Transverse colon (tissue), 4 donors: Measurements from ENCODE around the gene TM9SF3. TPM values are rescaled to one million over a fixed set of nuclear protein-coding genes. Genes with fewer than 3 reads are reported as not detected.
A peak's percentile ranks its signal among the peaks of the same experiment; 100 is the strongest.

Experiments used
- DNase-seq: peaks from one replicate; pipeline ENCODE4 v3.0.0-alpha.2; 2019
- H3K27ac ChIP-seq, 4 donors: fragments of 200-600 bp; sonication (generic); 2 replicates each; pipeline ENCODE4 v1.5.1; 2016 to 2018; ENCODE audit warnings: inconsistent platforms in 4 of 4
- H3K27me3 ChIP-seq: fragments of 200-600 bp; sonication (generic); 2 replicates; pipeline ENCODE4 v1.5.1; 2017; ENCODE audit warnings: inconsistent platforms
- H3K36me3 ChIP-seq, 4 donors: fragments of 200-600 bp; sonication (generic); 2 replicates each; pipeline ENCODE4 v1.5.1; 2017 to 2019; ENCODE audit warnings: inconsistent platforms in 4 of 4
- H3K4me1 ChIP-seq, 4 donors: fragments of 200-600 bp; sonication (generic); 2 replicates each; pipeline ENCODE4 v1.5.1; 2017 to 2020; ENCODE audit warnings: inconsistent platforms in 4 of 4
- H3K4me3 ChIP-seq, 4 donors: fragments of 200-600 bp; sonication (generic); 1 replicate in 1 of 4; 2 replicates in 3 of 4; pipeline versions ENCODE4 v1.5.1 to v1.6.1; 2017 to 2019; ENCODE audit warnings: inconsistent platforms in 4 of 4
- H3K9me3 ChIP-seq, 2 donors: fragments of 200-600 bp; sonication (generic); 2 replicates each; pipeline ENCODE4 v1.5.1; 2017 to 2019; ENCODE audit warnings: inconsistent platforms in 2 of 2
- EP300 ChIP-seq: sonication (generic); formaldehyde crosslinking; IDR thresholded peaks from one replicate; pipeline ENCODE4 v1.6.1; 2017; ENCODE audit warnings: antibody characterized with exemption, low read depth
- POLR2A ChIP-seq: fragments of 450-650 bp; IDR thresholded peaks from one replicate; pipeline ENCODE4 v1.6.1; 2016; ENCODE audit warnings: antibody characterized with exemption, mild to moderate bottlenecking, moderate library complexity
- POLR2AphosphoS5 ChIP-seq, 3 donors: sonication (generic); formaldehyde crosslinking; IDR thresholded peaks; one replicate each; pipeline ENCODE4 v1.6.1; 2016; ENCODE audit warnings: antibody characterized with exemption in 3 of 3
- WGBS, 2 donors: methylation state at CpG; one replicate each; pipeline ENCODE4 v1.1.5; 2018; ENCODE audit warnings: low coverage in 1 of 2; 5-methylcytosine and 5-hydroxymethylcytosine counted together
- in situ Hi-C, 4 donors: fragments of 200-750 bp; cut with MboI; loops; one replicate each; pipeline versions ENCODE4 v1.15.0 to v1.15.1; 2017; ENCODE audit warnings: low sequenced_read_pairs in 3 of 4, low pct_ligation_motif_present in 1 of 4, low pct_unique_long_range_greater_than_20kb in 1 of 4
- intact Hi-C: fragments of 100-400 bp; cut with DNase I; formaldehyde crosslinking; loops from one replicate; pipeline ENCODE4 v1.15.1; 2023; ENCODE audit warnings: low total_unique reads
- total RNA-seq, 4 donors: library from RNA; depleted of rRNA; stranded (reverse); fragments of >200 nt; gene quantifications; one replicate each; pipeline ENCODE4 v1.1.0, GENCODE V29; 2016
- TF ChIP-seq, protein P1 (sequence below), 5 experiments: fragments of 200-600 bp in 3 of 5; fragments of 450-650 bp in 2 of 5; sonication (generic) in 3 of 5; IDR thresholded peaks; 1 replicate in 2 of 5; 2 replicates in 3 of 5; pipeline ENCODE4 v1.5.1; 2016 to 2017; ENCODE audit warnings: antibody characterized with exemption in 5 of 5, inconsistent platforms in 3 of 5, mild to moderate bottlenecking in 2 of 5, moderate library complexity in 1 of 5

Gene TM9SF3
- total RNA-seq, 4 donors from 2014 or later: 34.4 to 133 (median 77.3) TPM

DNA sequence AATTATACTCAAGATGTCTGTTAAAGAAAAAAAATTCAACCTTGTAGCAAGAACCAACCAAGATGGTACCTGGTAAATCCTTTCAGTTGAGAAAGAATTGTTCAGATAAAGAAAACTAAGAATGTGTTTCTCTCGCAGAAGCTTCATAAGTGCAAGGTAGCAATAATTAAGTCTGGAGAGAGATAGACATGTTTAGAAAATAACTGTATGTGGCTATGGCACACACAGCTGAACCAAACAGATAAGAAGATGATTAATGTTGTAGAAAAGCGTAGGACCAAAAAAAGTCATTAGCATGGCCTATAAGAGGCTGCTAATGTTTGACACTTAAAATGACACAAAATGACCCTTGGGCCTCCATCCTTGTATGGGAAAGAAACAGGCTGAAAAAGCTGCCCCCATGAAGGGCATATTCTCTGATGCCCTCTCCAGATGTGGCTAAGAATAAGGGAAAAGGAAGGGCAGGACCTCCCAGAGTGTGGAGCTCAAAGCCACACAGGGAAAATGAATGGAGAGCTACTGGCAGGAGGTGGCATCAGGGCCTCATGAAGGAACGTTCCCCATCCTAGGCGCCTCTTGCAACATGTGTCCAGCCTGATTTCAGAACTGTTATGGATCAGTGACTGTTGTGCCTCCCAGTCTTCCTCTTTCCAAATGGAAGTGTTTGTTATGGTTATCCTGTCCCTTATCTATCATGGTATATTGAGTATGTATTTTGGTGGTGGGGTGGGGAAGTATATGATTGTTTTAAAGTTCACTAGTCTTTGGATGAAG is 103.8 kb downstream of the TM9SF3 start:
- Histone ChIP-seq H3K4me1 (no peaks in the 10 kb centered on the region), H3K4me3 (no peak overlapping the region), H3K27ac (no peak overlapping the region), H3K36me3 (no peaks in the 10 kb centered on the region), H3K27me3 (peaks cover 15% of the 10 kb centered on the region), H3K9me3 (no peaks in the 10 kb centered on the region)
- intact Hi-C loops: no loop called here
- DNase-seq: no peak
- in situ Hi-C loops: no loop called here
- WGBS, 2 donors: 83 to 100% methylated on average over 2 to 4 of the region's 4 CpGs
- TF ChIP-seq POLR2A (no peak), POLR2AphosphoS5 (IDR thresholded peaks at IDR 0.05) (no peak), EP300 (no peak)
- TF ChIP-seq, protein P1, sequence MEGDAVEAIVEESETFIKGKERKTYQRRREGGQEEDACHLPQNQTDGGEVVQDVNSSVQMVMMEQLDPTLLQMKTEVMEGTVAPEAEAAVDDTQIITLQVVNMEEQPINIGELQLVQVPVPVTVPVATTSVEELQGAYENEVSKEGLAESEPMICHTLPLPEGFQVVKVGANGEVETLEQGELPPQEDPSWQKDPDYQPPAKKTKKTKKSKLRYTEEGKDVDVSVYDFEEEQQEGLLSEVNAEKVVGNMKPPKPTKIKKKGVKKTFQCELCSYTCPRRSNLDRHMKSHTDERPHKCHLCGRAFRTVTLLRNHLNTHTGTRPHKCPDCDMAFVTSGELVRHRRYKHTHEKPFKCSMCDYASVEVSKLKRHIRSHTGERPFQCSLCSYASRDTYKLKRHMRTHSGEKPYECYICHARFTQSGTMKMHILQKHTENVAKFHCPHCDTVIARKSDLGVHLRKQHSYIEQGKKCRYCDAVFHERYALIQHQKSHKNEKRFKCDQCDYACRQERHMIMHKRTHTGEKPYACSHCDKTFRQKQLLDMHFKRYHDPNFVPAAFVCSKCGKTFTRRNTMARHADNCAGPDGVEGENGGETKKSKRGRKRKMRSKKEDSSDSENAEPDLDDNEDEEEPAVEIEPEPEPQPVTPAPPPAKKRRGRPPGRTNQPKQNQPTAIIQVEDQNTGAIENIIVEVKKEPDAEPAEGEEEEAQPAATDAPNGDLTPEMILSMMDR (IDR thresholded peaks at IDR 0.05): no peak

GRCh38 chr10:96478355-96478754 is 108.5 kb downstream of the TM9SF3 start:
- Histone ChIP-seq H3K27me3 (peaks cover 15% of the 10 kb centered on the region), H3K27ac (no peak overlapping the region), H3K36me3 (no peaks in the 10 kb centered on the region), H3K4me1 (no peaks in the 10 kb centered on the region), H3K9me3 (no peaks in the 10 kb centered on the region), H3K4me3 (no peak overlapping the region)
- WGBS, 2 donors: 76 to 77% methylated on average over 2 to 9 of the region's 9 CpGs
- no peak for TF ChIP-seq POLR2A
- TF ChIP-seq EP300: no peak
- no peak for TF ChIP-seq POLR2AphosphoS5 (IDR thresholded peaks at IDR 0.05)
- TF ChIP-seq, protein P1 (IDR thresholded peaks at IDR 0.05): no peak
- in situ Hi-C loops (no loop called here), intact Hi-C loops (no loop called here)
- DNase-seq: no peak

- peaks cover 19% of the 10 kb centered on the region for H3K27me3 ChIP-seq
- in situ Hi-C loops (no loop called here), intact Hi-C loops (no loop called here)
- TF ChIP-seq POLR2A: no peak
- TF ChIP-seq, protein P1 (IDR thresholded peaks at IDR 0.05): no peak
- TF ChIP-seq POLR2AphosphoS5 (IDR thresholded peaks at IDR 0.05): no peak
- TF ChIP-seq EP300: no peak
- WGBS, 2 donors: 84% methylated on average over 9 of the region's 9 CpGs; no CpG with 5 or more reads in 1 of the 2 donors
- no peaks in the 10 kb centered on the region for H3K4me1 ChIP-seq
- no peaks in the 10 kb centered on the region for H3K9me3 ChIP-seq
- no peak overlapping the region for H3K4me3 ChIP-seq
- DNase-seq: no peak
- H3K27ac ChIP-seq: no peak overlapping the region
- no peaks in the 10 kb centered on the region for H3K36me3 ChIP-seq
Observed at GRCh38 chr10:96473866-96474265, 112.9 kb downstream of the TM9SF3 start.

GRCh38 chr10:96470116-96470743 is 116.6 kb downstream of the TM9SF3 start:
- DNase-seq: no peak

More at GRCh38 chr10:96470116-96470743, 116.6 kb downstream of the TM9SF3 start:
- Histone ChIP-seq H3K27ac (no peak overlapping the region), H3K4me3 (no peak overlapping the region), H3K36me3 (no peaks in the 10 kb centered on the region), H3K9me3 (no peaks in the 10 kb centered on the region), H3K27me3 (peaks cover 12% of the 10 kb centered on the region), H3K4me1 (no peaks in the 10 kb centered on the region)
- TF ChIP-seq, protein P1 (IDR thresholded peaks at IDR 0.05): peak in 4 of 5 experiments; percentile 24 to 39 (median 38)
- TF ChIP-seq EP300: no peak
- in situ Hi-C loops: no loop called here
- WGBS, 2 donors: 36 to 40% methylated on average over 2 to 4 of the region's 4 CpGs
- intact Hi-C loops: no loop called here
